Duodenal mucosa (tissue), 2 donors: Measurements from ENCODE around the gene TANGO6.

Experiments used
- H3K27ac ChIP-seq: one replicate; pipeline ENCODE4 v1.7.0; 2013; ENCODE audit warnings: low read depth, low read length
- H3K27me3 ChIP-seq, 2 donors: one replicate each; pipeline ENCODE4 v1.7.0; 2013; ENCODE audit warnings: low read length in 2 of 2, control low read depth in 1 of 2; ENCODE audit not compliant: insufficient read depth in 2 of 2, control insufficient read depth in 1 of 2
- H3K36me3 ChIP-seq, 2 donors: one replicate each; pipeline ENCODE4 v1.7.0; 2013; ENCODE audit warnings: low read length in 2 of 2, control low read depth in 1 of 2; ENCODE audit not compliant: insufficient read depth in 2 of 2, control insufficient read depth in 1 of 2
- H3K4me1 ChIP-seq, 2 donors: one replicate each; pipeline ENCODE4 v1.7.0; 2013; ENCODE audit warnings: low read length in 2 of 2, control low read depth in 1 of 2; ENCODE audit not compliant: insufficient read depth in 2 of 2, control insufficient read depth in 1 of 2
- H3K4me3 ChIP-seq, 2 donors: one replicate each; pipeline ENCODE4 v1.7.0; 2013; ENCODE audit warnings: low read length in 2 of 2, low read depth in 1 of 2
- H3K9ac ChIP-seq, 2 donors: one replicate each; pipeline ENCODE4 v1.7.0; 2013; ENCODE audit warnings: low read length in 2 of 2, low read depth in 1 of 2
- H3K9me3 ChIP-seq, 2 donors: one replicate each; pipeline ENCODE4 v1.7.0; 2013; ENCODE audit warnings: low read length in 2 of 2, control low read depth in 1 of 2; ENCODE audit not compliant: control insufficient read depth in 1 of 2

The TANGO6 gene

GRCh38 chr16:68889508-68890150, 46.3 kb downstream of the TANGO6 start:
- no peak overlapping the region for H3K27ac ChIP-seq

DNA sequence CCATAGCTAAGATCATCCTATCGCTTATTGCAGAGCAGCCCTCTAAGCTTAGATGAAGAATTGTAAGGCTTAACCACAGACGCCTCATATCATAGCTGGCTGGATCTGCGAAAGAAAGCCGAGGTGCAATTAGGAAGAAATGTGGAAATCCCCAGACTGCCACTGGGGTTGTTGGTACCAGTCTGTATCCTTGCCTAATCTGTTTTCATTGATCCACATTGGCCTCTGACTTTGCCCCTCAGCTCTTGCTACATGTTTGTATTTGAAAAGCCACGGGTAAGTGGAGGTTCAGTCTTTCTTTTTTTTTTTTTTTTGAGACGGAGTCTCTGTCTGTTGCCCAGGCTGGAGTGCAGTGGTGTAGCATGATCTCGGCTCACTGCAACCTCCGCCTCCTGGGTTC, 48.9 kb downstream of the TANGO6 start:
- no peaks in the 10 kb centered on the region for H3K36me3 ChIP-seq
- H3K9ac ChIP-seq, result no peak overlapping the region
- H3K9me3 ChIP-seq, result no peaks in the 10 kb centered on the region
- H3K27ac ChIP-seq, result no peak overlapping the region
- H3K4me3 ChIP-seq, result no peak overlapping the region
- peaks cover 0 to 11% of the 10 kb centered on the region in 2 donors for H3K4me1 ChIP-seq
- H3K27me3 ChIP-seq, result no peaks in the 10 kb centered on the region

More at GRCh38 chr16:68889508-68890150, 46.3 kb downstream of the TANGO6 start:
- Histone ChIP-seq H3K9me3 (no peaks in the 10 kb centered on the region), H3K4me3 (no peak overlapping the region), H3K4me1 (peaks cover 0 to 10% of the 10 kb centered on the region in 2 donors), H3K27me3 (no peaks in the 10 kb centered on the region), H3K9ac (no peak overlapping the region), H3K36me3 (no peaks in the 10 kb centered on the region)

DNA sequence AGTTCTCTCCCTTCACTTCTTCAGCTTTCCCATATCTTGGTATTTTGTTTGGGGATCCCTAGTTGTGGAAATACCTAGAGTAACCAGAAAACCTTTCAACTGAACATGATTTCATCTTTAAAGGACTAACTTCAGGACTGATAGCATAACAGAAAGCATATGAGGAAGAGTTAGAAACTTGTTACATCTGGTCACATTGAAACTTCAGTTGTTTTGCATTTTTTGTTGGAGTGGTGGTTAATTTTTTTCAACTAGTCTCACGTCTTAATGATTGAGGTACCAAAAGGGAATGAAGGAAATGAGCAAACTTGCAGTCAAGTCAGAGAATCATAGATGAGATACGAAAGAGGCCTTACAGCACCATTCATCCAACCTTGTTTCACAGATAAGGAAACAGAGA, 49.6 kb downstream of the TANGO6 start:
- H3K36me3 ChIP-seq, result no peaks in the 10 kb centered on the region
- no peak overlapping the region for H3K9ac ChIP-seq
- no peak overlapping the region for H3K4me3 ChIP-seq
- H3K27me3 ChIP-seq, result no peaks in the 10 kb centered on the region
- peaks cover 0 to 11% of the 10 kb centered on the region in 2 donors for H3K4me1 ChIP-seq
- no peaks in the 10 kb centered on the region for H3K9me3 ChIP-seq
- no peak overlapping the region for H3K27ac ChIP-seq

DNA sequence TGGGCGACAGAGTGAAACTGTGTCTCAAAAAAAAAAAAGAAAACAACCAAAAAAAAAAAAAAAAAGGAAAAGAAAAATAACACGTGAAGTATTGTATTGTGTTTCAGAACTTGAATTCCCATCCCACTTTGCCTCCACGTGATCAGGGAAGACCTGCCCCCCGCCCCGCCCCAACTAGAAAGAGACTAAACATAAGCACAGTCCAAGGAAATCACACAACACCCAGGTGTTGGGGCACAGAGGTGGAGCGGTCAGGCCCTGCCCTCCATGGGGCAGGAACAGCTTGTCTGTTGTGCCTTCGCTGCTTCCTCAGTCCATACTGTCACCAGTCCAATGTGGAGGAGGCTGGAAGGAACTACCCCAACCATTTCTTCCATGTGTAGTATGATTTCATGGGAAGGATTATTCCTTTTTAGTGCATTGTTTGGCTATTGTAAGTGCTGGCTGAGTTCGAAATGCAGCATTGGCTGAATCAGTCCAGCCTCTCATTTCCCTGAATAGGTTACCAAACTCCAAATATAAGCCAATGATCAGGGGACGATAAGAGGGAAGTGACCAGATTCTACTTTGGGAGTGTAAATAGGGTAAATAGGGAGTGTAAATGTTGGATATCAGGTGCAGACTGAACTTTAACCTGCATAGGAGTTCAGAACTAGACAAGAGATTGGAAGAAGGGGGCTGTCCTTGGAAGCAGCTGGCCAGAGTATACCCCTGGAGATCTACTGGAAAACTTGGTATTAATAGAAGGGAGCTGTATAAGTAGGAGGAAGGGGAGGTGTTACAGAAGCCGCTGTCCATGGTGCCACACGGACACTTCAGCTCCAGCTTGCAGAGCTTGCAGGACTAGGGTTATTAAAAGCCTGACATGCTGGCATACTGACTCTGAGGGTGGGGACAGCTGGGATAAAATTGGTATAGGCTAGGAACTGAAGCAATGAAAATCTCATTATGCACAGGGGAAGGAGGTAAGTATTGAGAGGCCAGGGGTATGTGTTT, 50.7 kb downstream of the TANGO6 start:
- H3K27ac ChIP-seq, result no peak overlapping the region
- H3K9me3 ChIP-seq, result no peaks in the 10 kb centered on the region
- no peaks in the 10 kb centered on the region for H3K27me3 ChIP-seq
- no peak overlapping the region for H3K4me3 ChIP-seq
- H3K36me3 ChIP-seq, result no peaks in the 10 kb centered on the region
- H3K9ac ChIP-seq, result no peak overlapping the region
- H3K4me1 ChIP-seq, result peaks cover 0 to 11% of the 10 kb centered on the region in 2 donors

DNA sequence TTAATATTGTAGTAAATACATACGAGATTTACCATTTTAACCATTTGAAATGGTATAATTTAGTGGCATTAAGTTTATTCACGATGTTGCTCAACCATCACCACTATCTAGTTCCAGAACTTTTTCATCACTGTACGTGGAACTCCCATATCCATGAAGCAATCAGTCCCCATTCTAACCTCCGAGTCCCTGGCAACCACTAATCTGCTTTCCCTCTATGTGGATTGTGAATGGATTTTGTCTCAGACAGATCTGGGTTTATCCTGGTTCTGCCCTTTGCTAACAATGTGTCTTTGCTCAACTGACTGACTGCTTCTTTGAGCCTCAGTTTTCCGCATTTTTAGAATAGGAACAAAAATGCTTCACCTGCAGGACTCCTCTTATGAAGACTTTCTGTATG, 51.4 kb downstream of the TANGO6 start:
- Histone ChIP-seq H3K9ac (no peak overlapping the region), H3K27me3 (no peaks in the 10 kb centered on the region), H3K4me3 (no peak overlapping the region), H3K36me3 (no peaks in the 10 kb centered on the region), H3K27ac (no peak overlapping the region), H3K9me3 (no peaks in the 10 kb centered on the region), H3K4me1 (peaks cover 0 to 11% of the 10 kb centered on the region in 2 donors)

DNA sequence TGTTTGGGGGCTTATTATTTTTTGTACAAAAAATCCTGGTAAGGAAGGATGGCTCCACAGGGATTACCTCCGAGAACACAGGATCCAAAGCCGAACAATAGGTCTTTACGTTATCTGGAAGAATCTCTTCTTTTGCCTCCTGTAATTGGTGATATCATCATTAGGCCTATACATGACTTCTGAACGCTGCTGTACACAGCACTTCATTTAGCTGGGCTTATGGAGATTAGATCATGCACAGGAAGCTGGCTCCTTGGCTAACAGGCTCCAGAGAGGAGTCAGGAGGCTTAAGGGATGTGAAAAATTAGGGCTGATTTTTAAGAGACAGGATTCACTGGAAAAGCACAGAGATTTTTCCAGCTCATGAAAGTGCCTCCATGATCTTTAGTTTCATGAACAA, 54.7 kb downstream of the TANGO6 start:
- Histone ChIP-seq H3K36me3 (no peaks in the 10 kb centered on the region), H3K27me3 (no peaks in the 10 kb centered on the region), H3K4me1 (peaks cover 0 to 21% of the 10 kb centered on the region in 2 donors)

GRCh38 chr16:68900009-68900408, 56.7 kb downstream of the TANGO6 start:
- Histone ChIP-seq H3K36me3 (no peaks in the 10 kb centered on the region), H3K9me3 (no peaks in the 10 kb centered on the region), H3K27me3 (no peaks in the 10 kb centered on the region), H3K4me3 (no peak overlapping the region), H3K27ac (no peak overlapping the region), H3K9ac (no peak overlapping the region), H3K4me1 (peaks cover 0 to 10% of the 10 kb centered on the region in 2 donors)

More for the DNA sequence above, 54.7 kb downstream of the TANGO6 start:
- Histone ChIP-seq H3K9ac (no peak overlapping the region), H3K9me3 (no peaks in the 10 kb centered on the region), H3K27ac (no peak overlapping the region), H3K4me3 (no peak overlapping the region)

GRCh38 chr16:68902003-68902968, 59.0 kb downstream of the TANGO6 start:
- H3K9me3 ChIP-seq, result no peaks in the 10 kb centered on the region
- H3K9ac ChIP-seq, result no peak overlapping the region
- peaks cover 0 to 12% of the 10 kb centered on the region in 2 donors for H3K4me1 ChIP-seq
- H3K27me3 ChIP-seq, result no peaks in the 10 kb centered on the region
- no peak overlapping the region for H3K27ac ChIP-seq
- H3K4me3 ChIP-seq, result no peak overlapping the region
- no peaks in the 10 kb centered on the region for H3K36me3 ChIP-seq

DNA sequence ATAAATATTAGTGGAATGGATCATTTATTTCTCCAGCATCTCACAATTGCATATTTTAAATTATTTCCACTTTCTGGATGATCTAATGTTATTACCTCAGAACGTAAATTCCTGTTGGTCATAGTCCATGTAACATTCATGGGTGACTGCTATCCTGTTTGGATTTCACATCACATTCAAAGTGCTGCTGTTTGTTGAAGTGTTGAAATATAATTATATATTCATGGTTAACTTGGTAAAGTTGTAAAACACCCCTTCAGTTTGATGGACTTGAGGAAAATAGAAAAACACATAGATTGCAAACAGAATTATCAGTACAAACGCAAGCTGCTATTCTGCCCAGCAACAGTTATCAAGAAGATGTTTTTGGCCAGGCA, 59.6 kb downstream of the TANGO6 start:
- Histone ChIP-seq H3K36me3 (no peaks in the 10 kb centered on the region), H3K4me3 (no peak overlapping the region), H3K9me3 (no peaks in the 10 kb centered on the region), H3K27me3 (no peaks in the 10 kb centered on the region), H3K4me1 (peaks cover 0 to 18% of the 10 kb centered on the region in 2 donors), H3K9ac (no peak overlapping the region), H3K27ac (no peak overlapping the region)
